ENCODE measurements around the gene S1PR1. TPM values are rescaled to one million over a fixed set of nuclear protein-coding genes. Genes with fewer than 3 reads are reported as not detected.
"Not testable (repeated sequence)": the region's sequence is repeated elsewhere in the genome, so short reads cannot be mapped to it uniquely, and the experiment has no call there.

Gene S1PR1
- total RNA-seq, 1 donor from 2014 or later, result 4.0 TPM

DNA sequence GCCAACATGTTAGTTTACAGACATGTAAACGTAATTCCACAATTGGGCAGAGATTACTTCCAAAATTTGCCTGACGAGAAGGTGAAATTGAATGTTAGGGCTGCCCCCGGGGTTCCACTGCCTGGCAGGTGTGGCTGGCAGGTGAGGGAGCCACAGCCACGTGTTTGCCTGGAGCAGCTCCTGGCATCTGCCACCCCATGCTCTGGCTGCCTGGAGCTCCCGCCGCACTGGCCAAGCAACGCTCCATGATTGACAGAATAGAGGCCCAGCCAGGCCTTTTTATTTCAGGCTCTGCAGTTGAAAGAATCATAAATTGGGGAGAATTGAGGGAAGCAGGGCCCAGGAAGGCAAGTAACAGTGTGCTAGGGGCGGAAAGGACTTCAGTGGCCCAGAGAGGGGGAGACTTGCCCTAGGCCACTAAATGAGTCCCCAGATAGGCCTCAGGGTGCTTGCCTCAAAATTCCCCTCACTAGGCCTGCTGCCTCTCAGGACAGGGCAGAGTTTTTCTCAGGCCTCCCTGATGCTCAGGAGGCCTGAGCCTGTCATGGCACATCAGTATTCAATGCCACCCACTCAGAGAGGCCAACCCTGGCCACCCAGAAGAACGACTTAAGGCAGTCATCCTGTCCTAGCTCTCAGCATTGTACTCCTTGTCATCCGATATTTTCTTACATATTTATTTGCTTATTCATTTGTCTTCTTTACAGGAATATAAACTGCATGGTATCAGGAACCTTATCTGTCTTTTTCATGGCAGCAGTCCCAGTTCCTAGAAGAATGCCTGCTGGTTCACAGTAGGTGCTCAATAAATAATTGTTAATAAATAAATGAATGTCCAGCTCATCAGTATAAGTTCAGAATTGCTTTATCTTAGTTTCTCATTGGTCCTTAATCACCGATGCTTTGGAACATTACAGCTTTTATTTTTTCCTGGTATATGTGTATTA lies 16.6 kb upstream of the S1PR1 start:
- no peak for ATAC-seq

DNA sequence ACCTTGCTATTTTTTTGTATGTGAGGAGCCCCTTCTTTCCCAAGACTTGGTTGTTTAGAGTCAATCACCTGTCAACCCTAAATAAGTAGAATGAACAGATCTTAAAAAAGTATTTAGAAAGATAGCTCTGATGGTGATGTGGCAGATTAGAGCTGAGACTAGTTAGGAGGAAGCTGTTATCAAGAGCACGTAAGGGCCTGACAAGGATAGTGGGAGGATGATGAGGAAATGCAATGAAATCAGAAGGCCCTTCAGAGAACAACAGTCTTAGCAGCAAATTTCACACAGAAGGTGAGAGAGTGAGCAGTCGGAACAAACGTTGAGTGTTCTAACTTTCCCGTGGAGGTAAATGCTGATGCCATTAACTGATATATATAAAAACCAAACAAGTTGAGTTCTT lies 15.9 kb upstream of the S1PR1 start:
- no peak for ATAC-seq

DNA sequence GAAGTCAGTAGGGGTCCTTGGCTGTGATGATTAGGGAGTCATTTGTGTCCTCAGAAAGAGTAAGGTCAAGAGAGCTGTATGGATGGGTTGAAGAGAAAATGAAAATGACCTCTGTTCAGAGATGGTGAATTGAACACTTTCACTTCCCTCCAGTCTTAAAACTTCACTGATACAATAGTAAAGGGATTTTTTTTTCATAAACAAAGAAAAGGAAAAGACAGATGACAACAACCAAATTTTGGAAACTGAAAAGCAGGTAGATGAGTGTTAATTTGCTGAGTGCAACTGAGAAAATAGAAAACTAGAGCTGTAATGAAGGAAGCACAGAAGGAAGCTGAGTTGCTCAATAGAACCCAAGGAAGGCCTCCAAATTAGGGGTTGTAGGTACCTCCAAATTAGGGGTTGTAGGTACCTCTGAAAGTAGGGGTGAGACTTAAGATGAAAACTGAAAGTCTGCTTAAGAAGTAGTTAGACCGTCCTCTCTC lies 14.8 kb upstream of the S1PR1 start:
- no peak for ATAC-seq

DNA sequence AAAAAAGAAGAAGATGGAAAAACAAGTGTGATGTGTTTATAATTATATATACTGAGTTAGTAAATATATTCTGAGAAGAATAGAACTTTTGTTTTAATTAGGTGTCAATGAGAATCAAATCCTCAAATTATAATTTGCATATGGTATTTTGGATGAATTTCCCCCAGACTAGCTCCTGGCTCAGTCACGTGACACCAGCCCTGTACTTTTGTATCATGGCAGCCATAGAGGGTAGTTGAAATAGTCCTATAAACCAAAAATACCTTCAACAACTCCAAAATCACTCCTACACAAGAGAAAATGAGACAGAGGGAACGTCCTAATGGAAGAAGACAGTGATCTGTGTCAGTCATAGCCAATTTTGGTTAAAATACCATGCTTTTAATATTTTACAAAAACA lies 9.0 kb upstream of the S1PR1 start:
- no peak for ATAC-seq

DNA sequence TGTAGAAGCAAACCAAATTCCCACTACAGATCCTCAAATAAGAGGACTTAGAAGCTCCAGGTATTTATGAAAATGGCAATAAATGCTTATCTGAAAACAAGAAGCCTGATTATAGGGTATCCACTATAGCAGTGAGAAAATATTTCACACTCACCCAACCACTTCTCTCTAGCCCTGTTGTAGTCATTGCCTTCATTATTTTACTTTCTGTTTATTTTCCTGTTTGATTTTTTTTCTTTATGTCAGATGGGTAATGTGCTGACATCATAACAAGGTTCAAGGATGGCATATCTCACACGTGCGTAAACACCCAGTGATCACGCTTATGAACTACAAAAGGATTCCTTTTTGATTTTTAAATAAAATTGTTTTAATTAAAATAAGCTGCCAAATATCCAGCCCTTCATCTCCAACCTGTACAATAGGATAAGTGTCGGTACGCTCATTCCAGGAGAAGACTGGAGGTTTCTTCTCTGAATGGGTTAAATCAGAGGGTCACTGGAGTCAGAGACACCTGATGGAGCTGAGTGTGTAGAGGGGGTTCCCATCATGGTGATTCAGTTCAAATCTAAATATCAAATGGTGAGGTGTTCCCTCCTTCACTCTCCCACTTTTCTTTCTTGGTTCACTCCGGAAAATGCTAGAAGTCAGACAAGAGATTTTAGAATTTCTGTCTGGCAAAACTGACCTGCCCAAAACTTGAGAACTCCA lies 8.2 kb upstream of the S1PR1 start:
- ATAC-seq, result no peak

DNA sequence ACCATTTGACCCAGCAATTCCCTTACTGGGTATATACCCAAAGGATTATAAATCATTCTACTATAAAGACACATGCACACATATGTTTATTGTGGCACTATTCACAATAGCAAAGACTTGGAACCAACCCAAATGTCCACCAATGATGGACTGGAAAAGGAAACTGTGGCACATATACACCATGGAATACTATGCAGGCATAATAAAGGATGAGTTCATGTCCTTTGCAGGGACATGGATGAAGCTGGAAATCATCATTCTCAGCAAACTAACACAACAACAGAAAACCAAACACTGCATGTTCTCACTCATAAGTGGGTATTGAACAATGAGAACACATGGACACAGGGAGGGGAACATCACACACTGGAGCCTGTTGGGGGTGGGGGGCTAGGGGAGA lies 4.6 kb upstream of the S1PR1 start:
- not testable (repeated sequence) for ATAC-seq

DNA sequence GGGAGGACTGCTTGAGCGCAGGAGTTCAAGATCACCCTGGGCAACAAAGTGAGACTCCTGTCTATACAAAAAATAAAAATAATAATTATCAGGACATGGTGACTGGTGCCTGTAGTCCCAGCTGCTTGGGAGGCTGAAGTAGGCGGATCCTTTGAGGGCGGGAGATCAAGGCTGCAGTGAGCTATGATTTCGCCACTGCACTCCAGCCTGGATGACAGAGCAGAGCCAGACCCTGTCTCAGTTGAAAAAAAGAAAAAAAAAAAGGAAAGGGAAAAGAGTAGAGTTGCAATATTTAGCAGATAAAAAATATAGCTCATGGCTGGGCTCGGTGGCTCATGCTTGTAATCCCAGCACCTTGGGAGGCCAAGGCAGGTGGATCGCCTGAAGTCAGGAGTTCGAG lies 3.3 kb upstream of the S1PR1 start:
- ATAC-seq, result no peak

DNA sequence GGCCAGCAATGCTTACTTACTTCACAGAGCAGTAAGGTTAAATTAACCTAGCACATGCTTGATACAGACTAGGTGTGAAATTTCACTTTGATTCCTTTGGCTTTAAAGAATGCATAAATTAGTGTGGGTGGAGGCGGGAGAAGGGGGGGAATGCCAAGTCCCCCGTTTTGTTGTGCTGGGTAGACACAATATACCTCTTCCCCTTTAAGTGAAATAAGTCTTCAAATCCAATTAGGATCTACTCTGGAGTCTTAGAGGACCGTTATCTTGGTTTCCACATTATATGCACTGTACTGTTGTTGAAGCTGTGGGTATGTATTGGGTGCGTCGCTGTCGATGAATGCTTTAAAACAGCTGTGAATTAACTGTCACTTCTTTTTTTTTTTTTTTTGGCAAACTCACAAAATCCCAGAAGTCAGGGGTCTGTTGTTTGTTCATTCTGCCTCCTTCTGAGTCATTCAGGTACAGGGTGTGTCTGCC lies 1.6 kb upstream of the S1PR1 start:
- no peak for ATAC-seq

DNA sequence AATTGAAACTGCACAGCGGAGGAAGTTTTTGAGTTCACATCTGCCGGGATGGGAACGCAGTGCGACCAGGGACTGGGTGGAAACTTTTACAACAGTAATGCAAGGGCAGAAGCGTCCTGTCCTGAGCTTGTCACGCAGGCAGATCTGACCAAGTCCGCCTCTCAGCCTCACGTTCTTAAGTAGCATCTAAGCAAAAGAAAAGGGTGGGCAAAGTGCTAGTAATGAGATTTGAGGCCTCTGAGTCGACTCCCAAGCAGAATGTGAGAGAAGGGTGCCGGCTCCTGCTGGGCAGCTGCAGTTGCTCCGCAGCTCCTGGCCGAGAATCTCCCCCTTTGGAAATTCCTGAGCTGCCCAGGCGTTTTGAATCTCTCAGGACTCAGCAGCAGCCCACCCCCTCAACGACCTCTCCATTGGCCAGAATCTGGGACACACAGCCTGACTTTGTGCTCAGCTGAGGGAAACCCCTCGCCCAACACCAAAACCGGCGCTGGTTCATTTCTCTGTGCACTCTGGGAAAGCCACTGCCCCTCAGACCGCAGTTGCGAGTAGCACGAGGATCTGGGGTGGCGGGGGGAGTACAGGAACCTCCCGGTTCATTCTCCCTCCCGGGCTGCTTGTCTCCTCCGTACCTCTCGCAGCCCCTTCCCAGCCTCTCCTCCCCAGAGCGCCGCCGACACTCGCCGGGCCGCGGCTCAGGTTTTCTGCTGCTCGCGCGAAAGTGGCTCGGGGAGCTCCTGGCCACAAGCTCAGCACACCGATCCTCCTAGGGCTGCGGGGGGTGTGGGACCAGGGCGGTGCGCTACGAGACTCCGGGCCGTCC lies 913 bp upstream of the S1PR1 start:
- peak; percentile 35 for ATAC-seq

DNA sequence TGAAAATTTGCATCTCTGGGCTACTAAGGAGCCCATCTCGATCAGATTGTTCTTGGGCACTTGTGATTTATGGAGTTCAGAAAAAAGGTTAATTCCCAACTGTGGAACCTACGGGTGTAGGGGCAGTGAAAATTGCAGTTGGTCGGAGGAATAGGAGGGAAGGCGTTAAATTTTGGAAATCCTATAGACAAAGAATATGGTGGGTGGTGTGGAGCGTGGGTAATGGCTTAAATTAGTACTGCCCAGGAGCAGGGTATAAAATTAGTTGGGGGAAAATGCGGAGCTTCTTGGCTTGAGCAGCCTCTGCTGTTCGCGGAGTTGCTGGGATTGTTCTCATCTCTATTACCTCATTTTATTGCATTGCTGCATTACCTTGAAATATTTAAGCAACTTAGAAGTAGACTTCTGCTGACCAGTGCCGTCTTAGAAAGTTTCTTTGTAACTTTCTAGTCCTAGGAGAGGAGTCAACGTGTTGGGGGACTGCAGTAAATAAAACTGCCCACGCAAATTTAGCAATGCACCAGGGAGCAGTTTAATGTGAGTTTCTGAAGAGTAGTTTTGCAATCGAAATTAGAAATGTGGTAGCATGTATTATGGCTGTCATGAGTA lies 514 bp downstream of the S1PR1 start:
- no peak for ATAC-seq

DNA sequence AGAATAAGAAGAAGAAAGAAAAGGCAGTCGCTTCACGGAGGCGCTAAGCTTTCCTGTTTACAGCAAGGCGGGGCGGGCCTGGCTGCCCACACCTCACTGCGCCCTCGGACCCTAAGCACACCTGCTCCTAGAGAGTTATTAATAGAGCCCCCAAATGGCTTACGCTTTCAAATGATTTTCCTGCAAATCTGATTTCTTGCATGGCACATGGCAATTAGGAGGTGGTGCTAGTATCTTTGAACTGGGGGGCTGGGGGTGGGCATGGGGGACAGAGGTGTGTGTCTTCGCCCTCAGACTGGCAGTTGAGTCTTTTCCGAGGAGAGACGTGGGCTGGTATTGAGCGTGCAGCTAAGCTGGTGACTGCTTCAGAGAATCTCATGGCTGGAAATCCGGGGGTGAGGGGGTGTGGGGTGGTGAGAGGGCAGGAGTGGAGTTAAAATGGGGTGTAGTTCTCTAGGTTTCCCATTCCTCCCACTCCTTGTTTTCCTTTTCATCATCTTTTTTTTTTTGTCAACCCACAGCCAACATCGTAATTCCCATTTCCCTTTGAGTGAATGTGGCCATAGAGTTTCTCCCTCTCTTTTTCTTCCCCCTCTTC lies 1.3 kb downstream of the S1PR1 start:
- ATAC-seq, result no peak

DNA sequence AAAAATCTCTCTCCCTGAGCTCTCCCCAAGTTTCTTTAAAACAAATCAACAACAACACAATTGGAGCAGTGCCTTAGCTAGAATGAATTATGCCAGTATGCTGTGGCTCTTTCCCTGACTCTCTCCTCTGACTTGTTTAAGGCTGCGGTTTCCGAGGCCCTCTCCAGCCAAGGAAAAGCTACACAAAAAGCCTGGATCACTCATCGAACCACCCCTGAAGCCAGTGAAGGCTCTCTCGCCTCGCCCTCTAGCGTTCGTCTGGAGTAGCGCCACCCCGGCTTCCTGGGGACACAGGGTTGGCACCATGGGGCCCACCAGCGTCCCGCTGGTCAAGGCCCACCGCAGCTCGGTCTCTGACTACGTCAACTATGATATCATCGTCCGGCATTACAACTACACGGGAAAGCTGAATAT lies 1.9 kb downstream of the S1PR1 start:
- peak; percentile 72 for ATAC-seq

DNA sequence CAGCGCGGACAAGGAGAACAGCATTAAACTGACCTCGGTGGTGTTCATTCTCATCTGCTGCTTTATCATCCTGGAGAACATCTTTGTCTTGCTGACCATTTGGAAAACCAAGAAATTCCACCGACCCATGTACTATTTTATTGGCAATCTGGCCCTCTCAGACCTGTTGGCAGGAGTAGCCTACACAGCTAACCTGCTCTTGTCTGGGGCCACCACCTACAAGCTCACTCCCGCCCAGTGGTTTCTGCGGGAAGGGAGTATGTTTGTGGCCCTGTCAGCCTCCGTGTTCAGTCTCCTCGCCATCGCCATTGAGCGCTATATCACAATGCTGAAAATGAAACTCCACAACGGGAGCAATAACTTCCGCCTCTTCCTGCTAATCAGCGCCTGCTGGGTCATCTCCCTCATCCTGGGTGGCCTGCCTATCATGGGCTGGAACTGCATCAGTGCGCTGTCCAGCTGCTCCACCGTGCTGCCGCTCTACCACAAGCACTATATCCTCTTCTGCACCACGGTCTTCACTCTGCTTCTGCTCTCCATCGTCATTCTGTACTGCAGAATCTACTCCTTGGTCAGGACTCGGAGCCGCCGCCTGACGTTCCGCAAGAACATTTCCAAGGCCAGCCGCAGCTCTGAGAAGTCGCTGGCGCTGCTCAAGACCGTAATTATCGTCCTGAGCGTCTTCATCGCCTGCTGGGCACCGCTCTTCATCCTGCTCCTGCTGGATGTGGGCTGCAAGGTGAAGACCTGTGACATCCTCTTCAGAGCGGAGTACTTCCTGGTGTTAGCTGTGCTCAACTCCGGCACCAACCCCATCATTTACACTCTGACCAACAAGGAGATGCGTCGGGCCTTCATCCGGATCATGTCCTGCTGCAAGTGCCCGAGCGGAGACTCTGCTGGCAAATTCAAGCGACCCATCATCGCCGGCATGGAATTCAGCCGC lies 2.5 kb downstream of the S1PR1 start:
- no peak for ATAC-seq

DNA sequence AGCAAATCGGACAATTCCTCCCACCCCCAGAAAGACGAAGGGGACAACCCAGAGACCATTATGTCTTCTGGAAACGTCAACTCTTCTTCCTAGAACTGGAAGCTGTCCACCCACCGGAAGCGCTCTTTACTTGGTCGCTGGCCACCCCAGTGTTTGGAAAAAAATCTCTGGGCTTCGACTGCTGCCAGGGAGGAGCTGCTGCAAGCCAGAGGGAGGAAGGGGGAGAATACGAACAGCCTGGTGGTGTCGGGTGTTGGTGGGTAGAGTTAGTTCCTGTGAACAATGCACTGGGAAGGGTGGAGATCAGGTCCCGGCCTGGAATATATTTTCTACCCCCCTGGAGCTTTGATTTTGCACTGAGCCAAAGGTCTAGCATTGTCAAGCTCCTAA lies 3.2 kb downstream of the S1PR1 start:
- no peak for ATAC-seq

DNA sequence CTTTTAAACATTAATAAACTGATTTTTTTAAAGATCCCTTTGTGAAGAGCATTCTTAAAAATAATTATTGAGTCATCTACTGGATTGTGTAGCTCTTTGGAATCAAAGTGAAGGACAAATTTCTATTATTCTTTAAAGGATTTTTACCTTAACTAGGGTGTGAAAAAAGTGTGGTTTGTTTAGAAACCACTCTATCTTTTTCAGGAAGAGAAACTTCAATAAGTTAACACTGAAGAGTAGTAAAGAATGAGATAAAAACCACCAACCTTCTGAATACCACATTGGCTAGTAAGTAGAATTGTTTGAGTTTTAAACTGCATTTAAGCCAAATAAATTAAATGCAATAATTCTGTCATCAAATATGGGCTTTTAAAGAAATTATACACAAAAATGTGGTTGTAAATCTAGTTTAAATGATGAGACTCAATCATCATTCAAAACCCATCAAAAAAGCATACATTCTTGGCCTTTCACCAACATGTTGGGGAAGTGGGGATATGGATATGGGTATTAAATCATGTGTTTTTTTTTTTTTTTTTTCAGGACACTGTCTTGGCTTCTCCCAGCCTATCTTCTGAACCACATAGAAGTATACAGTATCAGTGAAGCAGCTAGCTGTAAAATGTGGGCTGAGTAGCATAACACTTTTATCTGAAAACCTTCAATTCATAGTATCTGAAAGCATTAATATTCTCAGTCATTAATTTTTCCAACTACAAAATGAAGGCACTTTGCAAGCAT lies 4.8 kb downstream of the S1PR1 start:
- no peak for ATAC-seq

DNA sequence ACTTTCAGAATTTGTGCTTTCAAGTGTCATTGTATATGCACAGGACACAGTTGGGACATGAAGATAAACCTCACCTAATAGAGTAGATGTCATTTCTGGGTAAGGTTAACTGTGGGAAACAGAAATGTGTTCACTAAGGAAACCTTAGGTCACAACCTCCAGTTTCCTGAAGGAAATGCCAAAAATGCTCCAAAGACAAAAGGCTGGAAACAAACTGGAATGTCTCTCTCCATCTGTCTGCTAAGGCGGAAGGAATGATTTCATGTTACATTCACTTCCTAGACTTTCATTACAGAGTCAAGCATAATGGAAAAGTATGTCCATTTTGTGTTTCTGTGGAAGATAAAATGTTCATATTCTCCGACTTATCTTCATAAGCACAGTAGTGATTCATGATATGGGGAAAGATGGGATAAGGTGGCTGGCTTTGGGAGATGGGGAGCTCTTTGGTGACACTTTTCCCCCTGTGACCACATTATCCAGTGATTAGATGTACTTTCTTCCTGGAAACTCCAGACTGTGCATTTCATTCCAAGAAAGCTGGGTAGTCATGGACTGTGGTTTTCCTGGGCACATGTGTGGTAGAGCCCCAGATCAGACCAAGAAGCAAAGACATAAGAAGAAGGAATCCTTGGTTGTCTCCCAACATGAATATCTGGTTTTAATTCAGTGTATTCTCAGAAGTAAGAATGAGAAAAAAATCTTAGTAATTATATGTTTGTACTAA lies 5.7 kb downstream of the S1PR1 start:
- ATAC-seq, result no peak

DNA sequence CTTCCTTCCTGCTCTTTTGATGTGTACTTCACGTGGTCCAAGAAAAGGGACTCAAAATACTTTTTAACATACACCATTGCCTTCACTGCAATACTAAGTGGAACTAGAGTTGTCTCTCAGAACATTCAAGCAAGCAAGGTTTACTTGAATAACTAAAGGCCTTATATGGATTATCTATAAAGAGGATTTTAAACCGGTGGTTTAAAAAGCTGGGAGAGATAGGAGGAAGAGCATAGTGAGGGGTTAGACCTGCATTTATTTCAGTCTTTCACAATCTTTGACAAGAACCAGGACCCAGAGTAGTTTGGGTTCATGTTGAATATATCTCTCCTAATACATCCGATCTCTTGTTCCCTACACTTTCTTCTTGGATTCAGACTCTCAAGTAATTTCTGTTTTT lies 6.9 kb downstream of the S1PR1 start:
- ATAC-seq, result no peak

DNA sequence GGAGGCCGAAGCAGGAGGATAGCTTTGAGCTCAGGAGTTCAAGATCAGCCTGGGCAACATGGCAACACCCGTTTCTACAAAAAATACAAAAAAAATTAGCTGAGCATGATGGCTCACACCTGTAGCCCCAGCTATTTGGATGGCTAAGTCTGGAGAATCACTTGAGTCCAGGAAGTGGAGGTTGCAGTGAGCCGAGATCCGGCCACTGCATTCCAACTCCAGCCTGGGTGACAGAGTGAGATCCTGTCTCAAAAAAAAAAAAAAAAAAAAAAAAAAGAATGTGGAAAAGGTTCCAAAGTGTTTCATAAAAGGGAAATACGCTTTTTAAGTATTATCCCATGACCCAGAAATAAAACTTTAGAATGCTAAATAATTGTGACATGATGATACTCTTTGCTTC lies 8.0 kb downstream of the S1PR1 start:
- no peak for ATAC-seq

DNA sequence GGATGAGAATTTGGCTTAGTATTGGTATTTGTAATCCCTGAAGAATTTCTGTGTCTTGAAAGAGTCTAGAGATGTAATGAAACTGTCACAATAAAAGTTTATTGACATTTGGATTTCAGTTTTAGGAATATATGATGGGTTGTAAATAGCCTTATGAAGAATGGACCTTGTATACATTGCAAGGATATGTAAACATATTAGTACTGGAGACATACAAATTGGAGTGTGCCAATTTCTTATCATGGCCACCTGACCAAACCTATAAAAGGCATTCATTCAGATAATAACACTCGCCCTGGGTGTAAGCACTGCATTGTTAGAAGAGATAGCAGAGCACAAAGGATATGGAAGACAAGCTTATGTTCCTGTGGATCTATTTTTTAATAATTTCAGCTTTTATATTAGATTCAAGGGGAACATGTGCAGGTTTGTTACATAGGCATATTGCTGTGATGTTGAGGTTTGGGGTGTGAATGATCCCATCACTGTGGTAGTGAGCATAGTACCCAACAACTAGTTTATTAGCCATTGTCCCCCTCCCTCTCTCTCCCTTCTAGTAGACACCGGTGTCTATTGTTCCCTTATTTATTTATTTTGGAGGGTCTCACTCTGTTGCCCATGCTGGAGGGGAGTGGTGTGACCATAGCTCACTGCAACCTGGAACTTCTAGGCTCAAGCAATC lies 8.6 kb downstream of the S1PR1 start:
- no peak for ATAC-seq

All from esophagus mucosa (tissue), 1 donor.